Eye (tissue), 1 donor: Measurements from ENCODE around the gene ALDH1L2.
A peak's percentile ranks its signal among the peaks of the same experiment; 100 is the strongest.
"Not testable (repeated sequence)": the region's sequence is repeated elsewhere in the genome, so short reads cannot be mapped to it uniquely, and the experiment has no call there.

Source experiments
- DNase-seq: peaks from one replicate; pipeline ENCODE4 v3.0.0-alpha.2; 2015

The ALDH1L2 gene

GRCh38 chr12:105084251-105085250 lies at the start of gene ALDH1L2:
TSS of gene ALDH1L2 (minus strand) at chr12:105084458. CDS start at chr12:105084436, 22 bp downstream.
- peak; percentile 78 for DNase-seq

- no peak for DNase-seq
These were observed 36.3 kb upstream of the ALDH1L2 start for GRCh38 chr12:105120551-105120950.

GRCh38 chr12:105116969-105117368 lies 32.7 kb upstream of the ALDH1L2 start:
- no peak for DNase-seq

- no peak for DNase-seq
These were observed 28.8 kb upstream of the ALDH1L2 start for GRCh38 chr12:105113094-105113493.

- no peak for DNase-seq
These were observed 26.6 kb upstream of the ALDH1L2 start for GRCh38 chr12:105110851-105111250.

- no peak for DNase-seq
These were observed 25.4 kb upstream of the ALDH1L2 start for GRCh38 chr12:105109465-105110212.

- DNase-seq: peak; percentile 96
These were observed 23.5 kb upstream of the ALDH1L2 start, which contains the start of gene WASHC4 for GRCh38 chr12:105107494-105108371. TSS of gene WASHC4 (plus strand) at chr12:105107731. CDS start at chr12:105107801, 70 bp downstream.

- no peak for DNase-seq
These were observed 22.9 kb upstream of the ALDH1L2 start for GRCh38 chr12:105107171-105107493.

- DNase-seq: no peak
These were observed 22.4 kb upstream of the ALDH1L2 start for GRCh38 chr12:105106621-105107020.

GRCh38 chr12:105104762-105105161 lies 20.5 kb upstream of the ALDH1L2 start:
- DNase-seq: no peak

GRCh38 chr12:105102673-105103072 lies 18.4 kb upstream of the ALDH1L2 start:
- no peak for DNase-seq

- no peak for DNase-seq
These were observed 16.7 kb upstream of the ALDH1L2 start for GRCh38 chr12:105100998-105101397.

GRCh38 chr12:105100207-105100985 lies 16.1 kb upstream of the ALDH1L2 start:
- DNase-seq: no peak

GRCh38 chr12:105099356-105099755 lies 15.1 kb upstream of the ALDH1L2 start:
- no peak for DNase-seq

- DNase-seq: not testable (repeated sequence)
These were observed 11.1 kb upstream of the ALDH1L2 start for GRCh38 chr12:105095338-105095737.

GRCh38 chr12:105092336-105092735 lies 8.1 kb upstream of the ALDH1L2 start:
- DNase-seq: no peak

- no peak for DNase-seq
These were observed 7.4 kb upstream of the ALDH1L2 start for GRCh38 chr12:105091476-105092206.

GRCh38 chr12:105090361-105090760 lies 6.1 kb upstream of the ALDH1L2 start:
- no peak for DNase-seq

- no peak for DNase-seq
These were observed 5.6 kb upstream of the ALDH1L2 start for GRCh38 chr12:105089817-105090216.

GRCh38 chr12:105085501-105085900 lies 1.2 kb upstream of the ALDH1L2 start:
- DNase-seq: no peak

GRCh38 chr12:105083551-105084105 lies 630 bp downstream of the ALDH1L2 start:
- DNase-seq: peak; percentile 66
